ENCODE measurements around the gene ROM1.
"Not testable (repeated sequence)": the region's sequence is repeated elsewhere in the genome, so short reads cannot be mapped to it uniquely, and the experiment has no call there.

Gene ROM1

DNA sequence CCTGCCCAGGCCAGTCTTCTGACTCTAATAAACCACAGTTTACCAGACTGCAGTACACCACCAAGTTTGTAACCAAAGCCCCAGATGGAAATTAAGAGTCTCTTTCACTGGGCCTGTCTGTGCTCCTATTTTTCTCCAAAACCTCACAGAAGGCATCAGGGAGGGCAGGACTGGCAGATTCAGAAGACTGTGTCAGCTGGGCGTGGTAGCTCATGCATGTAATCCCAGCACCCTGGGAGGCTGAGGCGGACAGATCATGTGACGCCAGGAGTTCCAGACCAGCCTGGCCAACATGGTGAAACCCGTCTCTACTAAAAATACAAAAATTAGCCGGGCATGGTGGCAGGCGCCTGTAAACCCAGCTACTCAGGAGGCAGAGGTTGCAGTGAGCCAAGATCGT is 27.7 kb upstream of the ROM1 start:
- not testable (repeated sequence) for DNase-seq (ENCODE audit: low read depth in 2 of 2)

DNA sequence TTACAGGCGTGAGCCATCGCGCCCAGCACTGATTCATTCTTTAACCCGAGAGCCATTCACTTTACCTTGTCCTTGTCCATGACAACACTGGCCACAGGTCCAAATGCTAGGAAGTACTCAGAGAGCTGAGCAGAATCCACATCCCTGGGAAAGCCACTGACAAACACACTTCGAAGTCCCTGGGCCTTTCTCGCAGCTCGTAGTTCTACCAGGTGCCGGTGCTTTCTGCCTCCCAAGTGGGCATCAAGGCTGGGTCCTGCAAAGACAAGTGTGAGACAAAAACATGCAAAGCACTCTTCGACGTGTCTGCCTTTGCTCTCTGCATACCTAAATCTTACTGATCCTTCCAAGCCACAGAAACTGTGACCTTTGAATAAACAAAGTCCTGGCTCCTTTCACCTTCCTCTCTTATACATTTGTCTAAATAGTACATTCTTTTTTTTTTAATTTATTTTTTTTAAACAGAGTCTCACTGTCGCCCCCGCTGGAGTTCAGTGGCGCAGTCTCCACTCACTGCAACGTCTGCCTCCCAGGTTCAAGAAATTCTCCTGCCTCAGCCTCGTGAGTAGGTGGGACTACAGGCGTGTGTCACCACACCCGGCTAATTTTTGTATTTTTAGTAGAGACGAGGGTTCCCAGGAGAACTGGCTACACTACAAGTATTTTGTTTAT is 24.0 kb upstream of the ROM1 start:
- no peak for DNase-seq (ENCODE audit: low read depth in 2 of 2)

GRCh38 chr11:62591448-62592145 is 21.5 kb upstream of the ROM1 start, which contains the start of gene TUT1:
Gene TUT1, minus strand, starts transcription at chr11:62591523. Its CDS starts 38 bp downstream, at chr11:62591485.
- DNase-seq (ENCODE audit: low read depth in 2 of 2) = peak; percentile 89 to 92

- DNase-seq (ENCODE audit: low read depth in 2 of 2) = no peak
Measured at GRCh38 chr11:62592146-62592815, 20.8 kb upstream of the ROM1 start.

DNA sequence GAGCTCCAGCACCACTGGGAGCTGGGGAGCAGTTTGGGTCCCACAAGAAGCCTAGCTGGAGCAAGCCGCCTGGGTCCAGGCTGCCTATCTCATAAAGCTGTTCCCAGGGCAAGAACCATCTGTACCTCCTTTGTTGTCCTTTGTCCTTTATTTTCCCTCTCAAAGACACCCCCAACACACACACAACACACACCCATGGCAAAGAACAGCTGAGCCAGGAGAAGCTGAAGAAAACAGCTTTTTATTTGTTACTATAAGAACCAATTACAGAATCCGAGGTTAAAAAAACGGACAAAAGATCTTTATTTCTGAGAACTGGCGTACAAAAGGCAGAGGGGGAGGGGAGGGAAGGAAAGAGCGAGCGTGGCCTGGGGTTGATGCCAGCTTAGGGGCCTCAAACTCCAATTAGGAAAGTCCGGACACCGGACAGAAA is 20.1 kb upstream of the ROM1 start:
- no peak for DNase-seq (ENCODE audit: low read depth in 2 of 2)

DNA sequence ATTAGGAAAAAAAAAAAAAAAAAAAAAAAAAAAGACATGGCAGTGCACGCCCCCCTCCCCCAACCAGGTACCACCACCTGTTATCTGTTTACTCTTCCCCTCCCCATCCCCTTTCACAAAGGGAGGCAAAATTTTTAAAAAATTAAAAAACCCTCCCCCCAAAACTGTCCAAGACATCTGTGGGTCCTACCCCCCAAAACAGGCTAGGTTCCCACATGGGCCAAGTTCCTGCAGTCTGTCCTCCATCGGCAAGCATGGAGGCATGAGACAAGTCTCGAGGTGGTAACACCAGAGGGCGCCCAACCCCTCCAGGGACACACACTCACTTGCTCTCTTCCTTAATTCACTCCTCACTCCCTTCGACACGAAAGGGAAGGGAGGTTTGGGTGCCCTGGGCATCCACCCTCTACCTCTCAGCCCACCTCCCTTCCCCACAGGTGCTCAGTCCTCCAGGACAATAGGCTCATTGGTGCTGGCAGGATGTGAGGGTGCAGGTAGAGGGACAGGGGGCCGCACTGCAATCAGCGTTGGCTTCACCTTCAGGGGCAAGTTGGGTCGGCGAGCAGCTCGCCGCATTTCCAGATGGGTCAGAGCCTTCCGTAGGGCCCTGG is 19.5 kb upstream of the ROM1 start:
- DNase-seq (ENCODE audit: low read depth in 2 of 2) = peak; percentile 68 to 74

GRCh38 chr11:62595124-62595523 is 17.9 kb upstream of the ROM1 start:
- no peak for DNase-seq (ENCODE audit: low read depth in 2 of 2)

GRCh38 chr11:62599069-62599696 is 13.9 kb upstream of the ROM1 start:
- peak; percentile 93 to 95 for DNase-seq (ENCODE audit: low read depth in 2 of 2)

GRCh38 chr11:62599901-62600300 is 13.2 kb upstream of the ROM1 start:
- no peak for DNase-seq (ENCODE audit: low read depth in 2 of 2)

DNA sequence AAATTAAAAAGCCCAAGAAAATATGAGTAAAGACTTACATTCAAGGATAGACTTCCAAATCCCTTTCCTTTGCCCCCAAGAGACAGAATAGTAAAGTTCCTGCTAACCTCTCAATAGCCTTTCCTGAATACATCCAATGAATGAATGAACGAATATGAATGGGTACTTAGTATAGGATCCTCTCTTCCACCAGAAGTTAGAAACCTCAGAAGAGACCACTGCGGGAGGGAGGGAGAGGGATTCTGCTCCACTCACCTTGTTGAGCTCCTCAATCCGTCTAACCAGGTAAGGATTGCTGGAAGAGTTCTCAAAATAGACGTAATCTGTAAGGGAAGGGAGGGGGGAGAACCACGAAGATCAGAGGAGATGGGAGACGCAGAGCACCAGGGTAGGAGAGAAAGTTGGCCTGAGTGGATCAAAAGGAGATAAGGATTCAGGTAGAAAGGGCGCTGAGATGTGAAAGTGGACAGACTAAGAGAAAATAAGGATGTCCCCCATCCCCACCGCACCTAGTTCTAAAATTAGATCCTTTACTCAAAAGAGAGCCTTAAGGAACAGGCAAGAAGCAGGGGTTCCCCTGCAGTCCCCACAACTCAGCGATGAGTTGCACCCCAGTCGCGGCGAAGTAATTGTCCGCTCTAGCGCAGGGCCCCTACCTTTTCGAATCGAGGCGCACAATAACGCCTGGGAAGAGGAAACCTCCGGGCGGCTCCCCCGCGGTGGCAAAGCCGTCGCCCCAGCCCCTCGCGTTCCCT is 12.5 kb upstream of the ROM1 start:
- DNase-seq (ENCODE audit: low read depth in 2 of 2) = no peak

DNA sequence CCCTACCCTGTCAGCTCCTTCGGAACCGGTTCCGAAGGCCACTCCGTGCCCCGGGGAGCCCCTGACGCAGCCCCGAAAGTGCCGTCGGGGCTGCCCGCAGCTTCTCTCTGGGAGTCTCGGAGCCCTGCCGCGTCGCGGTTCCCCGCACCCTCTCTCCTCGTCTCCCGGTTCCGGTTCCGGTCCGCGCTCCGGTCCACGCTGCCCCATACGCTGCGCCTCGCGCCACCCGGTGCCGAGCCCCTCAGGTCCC is 12.0 kb upstream of the ROM1 start:
- no peak for DNase-seq (ENCODE audit: low read depth in 2 of 2)

GRCh38 chr11:62601372-62602140 is 11.5 kb upstream of the ROM1 start, which contains the start of gene MTA2:
Gene MTA2, minus strand, starts transcription at chr11:62601865. Its CDS starts 415 bp downstream, at chr11:62601450.
- peak; percentile 99 for DNase-seq (ENCODE audit: low read depth in 2 of 2)

- no peak for DNase-seq (ENCODE audit: low read depth in 2 of 2)
Measured at GRCh38 chr11:62602141-62603071, 10.7 kb upstream of the ROM1 start.

GRCh38 chr11:62603072-62603408 is 10.0 kb upstream of the ROM1 start:
- DNase-seq (ENCODE audit: low read depth in 2 of 2) = no peak

GRCh38 chr11:62603776-62604299 is 9.2 kb upstream of the ROM1 start:
- no peak for DNase-seq (ENCODE audit: low read depth in 2 of 2)

- no peak for DNase-seq (ENCODE audit: low read depth in 2 of 2)
Measured at GRCh38 chr11:62604460-62605120, 8.5 kb upstream of the ROM1 start.

GRCh38 chr11:62605467-62605866 is 7.6 kb upstream of the ROM1 start:
- DNase-seq (ENCODE audit: low read depth in 2 of 2) = no peak

DNA sequence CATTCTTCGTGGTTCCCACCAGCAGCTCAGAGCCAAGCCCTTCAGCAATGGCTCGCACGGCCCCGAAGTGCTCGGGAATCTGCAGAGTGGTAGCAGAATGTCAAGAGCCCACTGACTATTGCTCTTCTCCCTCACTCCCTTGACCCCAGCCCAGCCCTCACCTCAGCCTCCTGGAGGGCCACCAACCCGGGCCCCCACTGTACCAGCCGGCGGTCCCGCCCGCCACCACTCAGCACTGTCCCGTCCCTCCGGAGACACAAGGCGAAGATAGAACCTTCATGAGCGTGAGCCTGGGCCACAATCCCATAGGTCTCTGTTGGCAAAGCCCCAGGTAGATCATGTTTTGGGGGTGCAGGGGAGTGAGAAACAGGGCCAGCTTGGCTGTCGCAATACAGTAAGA is 7.2 kb upstream of the ROM1 start:
- DNase-seq (ENCODE audit: low read depth in 2 of 2) = no peak

DNA sequence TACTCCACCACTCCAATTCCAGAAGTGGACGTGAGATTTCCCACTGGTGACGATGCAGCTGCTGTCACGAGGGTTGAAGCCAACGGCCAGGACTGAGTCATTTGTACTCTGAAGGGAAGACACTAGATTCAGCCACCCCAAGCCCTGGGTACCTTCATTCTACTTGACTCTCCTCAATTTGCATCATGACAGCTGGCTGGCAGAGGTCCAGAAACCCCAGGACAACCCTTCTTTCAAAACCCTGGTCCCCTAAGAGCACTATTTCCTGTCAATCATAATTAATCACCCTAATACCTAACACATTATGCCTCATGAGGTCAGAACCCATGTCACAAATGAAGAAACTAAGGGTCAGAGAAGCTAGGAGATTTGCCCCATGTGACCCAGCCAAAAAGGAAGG is 5.3 kb upstream of the ROM1 start:
- DNase-seq (ENCODE audit: low read depth in 2 of 2) = no peak
